Stimulated activated CD8-positive, alpha-beta memory T cell treated with anti-CD3 and anti-CD28 coated beads, Interleukin-15, amount 100 ng/mL, for 48 hours (primary cell): ENCODE data around the gene KIAA1217.

Experiments
- DNase-seq, 2 donors: peaks; one replicate each; pipeline ENCODE4 v3.0.0-alpha.2; 2020; ENCODE audit warnings: low read depth in 2 of 2

Gene KIAA1217

DNA sequence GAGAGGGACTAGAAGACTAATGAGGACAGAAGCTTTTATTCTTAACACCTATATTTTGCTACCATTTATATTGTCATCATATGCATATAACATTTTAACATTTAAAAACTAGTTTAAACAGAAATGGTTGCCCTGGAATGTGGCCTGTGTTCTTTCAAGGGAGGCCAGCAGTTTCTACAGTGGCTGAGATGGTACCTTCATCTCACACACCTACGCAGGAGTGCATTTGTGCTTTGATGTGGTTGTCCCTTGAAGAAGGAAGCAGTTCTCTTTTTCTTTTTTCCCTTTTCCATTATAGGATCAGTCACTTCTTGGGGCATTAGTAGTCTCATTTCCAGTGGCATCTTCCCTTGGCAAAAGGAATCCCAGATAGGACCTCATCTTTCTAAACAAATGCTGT is 38.9 kb downstream of the KIAA1217 start:
- no peak for DNase-seq

DNA sequence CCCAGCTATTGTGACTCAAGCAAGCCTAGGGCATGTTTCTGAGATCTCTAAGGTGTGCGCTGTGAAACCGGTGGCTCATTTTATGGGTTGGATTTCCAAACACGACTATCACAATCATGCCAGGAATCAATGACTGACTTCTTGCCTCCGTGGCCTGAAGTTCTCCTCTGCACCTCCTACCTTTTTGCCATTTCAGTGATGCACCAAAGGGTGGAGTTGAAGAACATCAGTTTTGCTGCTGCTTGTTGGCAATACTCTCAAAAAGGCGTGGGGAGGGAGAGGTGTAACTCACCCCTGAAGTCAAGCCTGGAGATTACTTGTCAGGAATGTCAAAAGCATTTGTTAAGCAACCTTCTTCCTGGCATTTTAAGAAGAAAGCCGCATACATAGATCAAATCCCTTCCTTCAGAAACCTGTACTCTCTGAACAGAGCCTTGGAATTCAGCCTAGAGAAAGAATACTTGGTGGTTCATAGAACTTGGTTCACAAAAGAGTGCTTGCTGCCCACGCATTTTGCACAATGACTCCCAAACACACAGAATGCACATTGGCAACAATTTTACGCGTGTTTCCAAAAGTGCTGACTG is 41.0 kb downstream of the KIAA1217 start:
- no peak for DNase-seq

DNA sequence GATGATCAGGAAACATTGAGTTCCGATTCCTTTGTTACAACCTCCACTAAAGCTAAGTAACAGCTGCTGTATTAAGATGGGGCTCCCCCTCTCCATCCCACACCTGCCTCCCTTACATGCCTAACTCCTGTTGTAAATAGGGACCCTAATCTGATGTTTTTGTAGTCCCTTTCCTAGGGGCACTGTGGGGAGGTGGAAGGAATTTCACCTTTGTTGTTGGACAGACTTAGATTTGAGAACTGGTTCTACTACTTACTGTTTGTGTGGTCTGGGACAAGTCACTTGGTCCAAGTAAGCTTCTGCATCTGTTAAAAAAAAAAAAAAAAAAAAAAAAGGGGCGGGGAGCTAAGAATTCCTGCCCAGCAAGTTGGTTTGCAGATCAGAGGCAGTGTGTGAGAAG is 42.6 kb downstream of the KIAA1217 start:
- DNase-seq, result no peak

DNA sequence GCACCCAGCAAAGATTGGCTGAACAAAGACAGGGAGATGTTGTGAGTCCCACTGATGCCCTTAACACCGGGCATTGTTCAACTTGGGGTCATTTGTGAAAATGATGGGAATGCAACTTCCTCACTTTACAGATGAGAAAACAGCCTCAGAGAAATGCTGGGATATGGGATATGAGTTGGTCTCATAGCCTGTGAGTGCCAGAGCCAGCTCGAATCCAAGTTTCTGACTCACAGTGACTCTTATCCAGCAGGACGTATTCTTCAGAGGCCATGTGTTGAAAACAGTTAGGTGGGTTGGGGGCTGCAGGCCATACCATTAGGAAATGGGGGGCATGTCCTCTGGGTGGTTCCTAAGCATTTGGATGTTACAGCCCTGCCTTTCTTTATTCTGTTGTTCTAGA is 45.2 kb downstream of the KIAA1217 start:
- no peak for DNase-seq

DNA sequence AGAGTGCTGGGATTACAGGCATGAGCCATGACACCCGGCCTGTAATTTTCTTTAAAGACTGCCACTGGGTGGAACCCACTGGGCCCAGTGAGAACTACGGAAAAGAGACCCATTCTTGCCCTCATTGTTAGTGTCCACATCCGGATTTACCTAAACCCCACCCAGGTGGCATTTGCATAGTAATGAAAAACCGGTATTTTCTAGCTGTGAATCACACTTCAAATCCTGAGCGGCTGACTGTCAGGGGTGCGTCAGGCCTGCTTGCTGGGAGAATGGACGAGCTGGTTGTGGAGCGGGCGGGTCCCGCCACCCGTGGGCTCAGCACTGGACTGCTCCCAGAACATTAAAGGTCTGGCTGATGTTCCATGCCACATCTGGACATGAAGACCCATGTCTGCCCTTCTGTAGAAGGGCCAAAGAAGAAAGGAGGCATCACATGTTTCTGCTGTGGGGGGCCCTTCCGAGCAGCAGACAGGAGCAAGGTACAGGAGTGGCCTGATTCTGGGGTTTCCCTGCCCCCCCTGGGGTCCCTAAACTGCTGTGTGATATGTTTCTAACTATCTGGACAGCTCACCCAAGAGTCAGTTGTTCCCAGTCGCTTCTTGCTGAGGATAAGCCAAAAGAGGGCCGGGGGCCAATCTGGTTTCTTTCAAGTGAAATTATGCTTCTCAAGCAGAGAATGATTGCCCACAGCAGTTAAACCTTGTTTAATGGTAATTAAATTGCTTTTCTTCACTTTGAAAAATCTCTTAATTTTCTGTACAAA is 46.4 kb downstream of the KIAA1217 start:
- no peak for DNase-seq

GRCh38 chr10:24255881-24256311 is 47.0 kb downstream of the KIAA1217 start:
- DNase-seq, result no peak

GRCh38 chr10:24256619-24257107 is 47.7 kb downstream of the KIAA1217 start:
- no peak for DNase-seq

- DNase-seq, result no peak
Measured at GRCh38 chr10:24257588-24257987, 48.6 kb downstream of the KIAA1217 start.

- DNase-seq, result no peak
Measured at GRCh38 chr10:24259365-24260130, 50.6 kb downstream of the KIAA1217 start.

- no peak for DNase-seq
Measured at GRCh38 chr10:24261627-24262026, 52.7 kb downstream of the KIAA1217 start.

GRCh38 chr10:24262929-24263590 is 54.1 kb downstream of the KIAA1217 start:
- DNase-seq, result no peak

- no peak for DNase-seq
Measured at GRCh38 chr10:24269476-24269875, 60.5 kb downstream of the KIAA1217 start.

DNA sequence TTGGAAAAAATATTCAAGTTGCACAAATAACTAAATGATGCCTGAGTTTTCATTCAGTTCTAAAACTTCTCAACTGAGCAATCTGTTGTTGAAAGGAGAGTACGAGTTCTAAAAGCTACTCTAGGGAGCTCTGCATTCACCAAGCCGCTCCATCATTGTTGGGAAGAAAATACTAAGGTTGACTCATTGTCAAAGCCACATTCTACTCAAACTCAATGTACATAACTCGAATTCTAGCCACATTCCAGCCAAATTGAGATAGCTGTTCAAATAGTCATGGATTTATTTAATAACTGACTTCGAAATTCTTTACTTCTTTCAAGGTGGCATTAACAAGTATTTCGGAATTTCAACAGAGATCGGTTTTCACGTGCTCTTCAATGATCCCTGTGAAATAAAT is 63.4 kb downstream of the KIAA1217 start:
- DNase-seq, result no peak

DNA sequence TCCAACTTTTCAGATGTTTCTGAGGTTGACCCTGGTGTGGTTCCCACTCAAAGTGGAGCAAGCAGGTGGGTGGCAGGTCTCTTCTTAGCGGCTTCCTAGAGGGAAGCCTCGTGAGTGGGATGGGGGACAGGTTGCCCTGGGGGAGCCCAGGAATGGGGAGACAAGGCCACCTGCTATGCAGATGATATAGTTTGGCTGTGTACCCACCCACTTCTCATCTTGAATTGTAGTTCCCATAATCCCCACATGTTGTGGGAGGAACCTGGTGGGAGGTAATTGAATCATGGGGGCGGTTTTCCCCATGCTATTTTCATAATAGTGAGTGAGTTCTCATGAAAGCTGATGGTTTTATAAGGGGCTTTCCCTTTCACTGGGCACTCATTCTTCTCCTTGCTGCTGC is 68.3 kb downstream of the KIAA1217 start:
- no peak for DNase-seq

- DNase-seq, result no peak
Measured at GRCh38 chr10:24277771-24278170, 68.8 kb downstream of the KIAA1217 start.

DNA sequence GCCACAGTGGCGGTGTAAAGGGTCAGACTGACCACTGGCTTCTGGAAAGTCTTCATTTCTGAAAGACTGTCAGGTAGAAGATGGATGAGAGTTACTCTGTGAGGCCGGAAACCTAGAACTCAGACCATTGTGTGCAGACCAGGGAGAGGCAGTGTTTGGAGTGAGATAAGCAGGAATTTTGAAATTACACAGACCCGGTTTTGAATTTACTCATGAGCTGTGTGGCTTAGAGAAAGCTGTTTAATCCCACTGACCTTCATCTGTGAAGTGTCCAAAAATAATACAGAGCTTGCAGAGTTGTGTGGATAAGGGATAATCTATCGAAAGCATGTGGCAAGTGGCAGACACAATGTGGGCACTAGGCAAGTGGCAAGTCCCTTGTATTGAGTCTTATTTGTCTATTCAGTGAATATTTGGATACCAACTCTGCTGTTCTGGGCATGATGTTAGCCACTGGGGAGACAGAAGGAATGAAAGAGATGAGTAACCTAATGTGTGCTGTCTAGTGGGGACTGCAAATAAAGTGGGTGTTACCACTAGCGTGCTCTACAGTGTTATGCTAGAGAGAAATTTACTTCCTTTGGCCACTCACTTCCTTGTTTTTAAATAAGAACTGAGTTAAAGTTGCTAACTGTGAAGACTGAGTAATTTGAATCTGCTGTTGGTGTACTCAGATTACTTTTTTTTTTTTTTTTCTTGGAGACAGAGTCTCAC is 69.4 kb downstream of the KIAA1217 start:
- no peak for DNase-seq

DNA sequence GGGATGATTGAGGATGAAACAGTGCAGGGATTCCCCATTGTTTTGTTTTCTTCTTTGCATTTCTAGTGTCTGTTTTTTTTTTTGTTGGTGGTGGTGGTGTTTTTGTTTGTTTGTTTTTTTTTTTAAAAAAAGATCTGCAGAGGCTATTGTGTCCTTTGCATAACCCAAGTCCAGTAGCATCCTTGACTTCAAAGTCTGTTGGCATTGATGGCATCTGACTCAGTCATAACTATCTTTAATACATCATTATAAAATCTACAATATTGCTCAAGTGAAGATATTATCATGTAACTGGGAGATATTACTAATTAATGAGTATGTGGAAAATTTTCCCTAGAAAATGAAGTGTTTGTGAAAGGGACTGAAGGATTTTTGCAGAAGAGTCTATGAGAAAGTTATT is 70.2 kb downstream of the KIAA1217 start:
- no peak for DNase-seq

GRCh38 chr10:24287559-24288195 is 78.7 kb downstream of the KIAA1217 start:
- no peak for DNase-seq

DNA sequence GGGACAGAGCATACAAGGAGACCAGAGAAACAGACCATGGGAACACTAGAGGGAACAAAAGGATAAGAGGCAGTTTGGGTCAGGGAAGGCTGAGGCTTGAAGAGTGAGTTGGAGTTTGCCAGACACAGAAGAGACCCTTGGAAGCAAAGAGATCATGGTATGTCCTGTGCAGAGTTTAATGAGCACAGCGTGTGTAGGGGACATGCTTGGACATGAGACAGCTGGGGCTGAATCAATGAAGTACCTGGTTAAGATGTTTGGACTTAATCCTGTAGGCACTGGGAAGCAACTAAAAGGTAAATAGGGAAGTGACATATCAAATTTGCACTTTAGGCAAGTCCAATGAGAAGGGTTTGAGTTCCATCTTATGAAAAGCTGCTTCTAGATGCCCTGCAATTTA is 79.6 kb downstream of the KIAA1217 start:
- no peak for DNase-seq

GRCh38 chr10:24289235-24289634 is 80.3 kb downstream of the KIAA1217 start:
- DNase-seq, result no peak
